ENCODE results near the gene CNTNAP2.

Gene CNTNAP2

DNA sequence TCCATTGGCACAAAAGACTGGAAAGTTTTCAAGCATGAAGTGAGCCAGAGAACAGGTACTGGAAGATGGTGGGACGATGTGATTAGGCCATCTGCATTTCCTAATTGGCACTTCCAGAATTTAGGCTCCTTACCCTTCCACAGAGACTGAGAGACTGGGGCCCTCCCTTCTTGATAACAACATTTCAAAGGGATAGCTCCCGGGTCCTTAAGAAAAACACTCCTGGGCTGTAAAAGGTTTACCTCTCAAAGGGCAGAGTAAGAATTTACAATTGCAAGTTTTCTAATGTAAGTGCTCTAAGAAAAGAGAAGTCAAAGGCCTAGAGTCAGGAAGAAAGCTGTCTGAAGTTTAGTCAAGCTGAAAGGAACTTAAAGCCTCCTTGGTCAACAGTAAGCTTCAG, 1914.4 kb downstream of the CNTNAP2 start:
- Histone ChIP-seq H3K27ac (no peak overlapping the region), H3K9me3 (ENCODE audit: low read depth, low read length) (no peaks in the 10 kb centered on the region), H3K9ac (ENCODE audit: insufficient read length) (no peak overlapping the region), H3K4me3 (no peak overlapping the region), H3K36me3 (ENCODE audit: insufficient read depth, low read length) (no peaks in the 10 kb centered on the region)
- no peak for DNase-seq (ENCODE audit: low read depth, low spot score)
- TF ChIP-seq POLR2AphosphoS5 (IDR thresholded peaks at IDR 0.05; ENCODE audit: borderline replicate concordance, low read depth, low read length), result no peak
- TF ChIP-seq EZH2 (IDR thresholded peaks at IDR 0.05), result no peak

DNA sequence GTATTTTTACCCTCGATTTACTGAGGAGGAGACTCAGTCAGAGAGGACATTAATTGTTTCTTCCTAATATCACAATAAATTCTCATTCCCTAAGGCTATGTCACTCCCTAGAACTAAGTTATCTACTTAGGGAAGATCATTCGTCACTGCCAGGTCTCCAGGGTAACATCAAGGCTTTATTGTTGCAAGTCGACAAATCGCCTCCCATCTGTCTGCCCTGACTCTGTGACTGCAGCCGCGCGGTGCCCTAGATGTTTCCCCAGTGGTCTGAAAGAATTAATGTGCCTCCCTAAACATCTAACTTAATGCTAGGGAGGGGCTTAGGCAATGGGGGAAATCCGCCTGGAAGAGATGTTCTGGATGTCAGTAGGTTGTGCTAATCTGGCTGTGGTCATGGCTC, 1915.2 kb downstream of the CNTNAP2 start:
- TF ChIP-seq POLR2AphosphoS5 (IDR thresholded peaks at IDR 0.05; ENCODE audit: borderline replicate concordance, low read depth, low read length), result no peak
- TF ChIP-seq EZH2 (IDR thresholded peaks at IDR 0.05), result no peak
- no peak for TF ChIP-seq FOXP2 (optimal IDR thresholded peaks at IDR 0.05; ENCODE audit: control extremely low read depth, extremely low read length, insufficient read depth)
- H3K27ac ChIP-seq, result no peak overlapping the region

DNA sequence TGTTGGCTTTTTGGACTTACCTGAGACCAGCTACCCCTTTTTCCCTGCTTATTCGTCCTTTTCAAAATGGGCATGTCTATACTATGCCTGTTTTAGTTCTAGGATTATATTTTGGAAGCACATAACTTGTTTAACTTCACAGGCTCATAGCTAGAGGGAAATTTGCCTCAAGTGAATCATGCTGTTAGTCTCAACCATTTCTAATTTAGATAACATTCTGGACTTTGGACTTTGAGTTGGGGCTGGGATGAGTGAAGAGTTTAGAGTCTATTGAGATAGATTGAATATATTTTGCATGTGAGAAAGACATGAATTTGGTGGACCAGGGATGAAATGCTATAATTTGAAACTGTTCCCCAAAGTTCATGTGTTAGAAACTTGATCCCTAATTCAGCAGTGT, 1919.3 kb downstream of the CNTNAP2 start:
- Histone ChIP-seq H3K36me3 (ENCODE audit: insufficient read depth, low read length) (no peaks in the 10 kb centered on the region), H3K9me3 (ENCODE audit: low read depth, low read length) (no peaks in the 10 kb centered on the region), H3K27ac (peak overlapping the region; percentile 44; the same call in 1 of the 2 replicates), H3K4me3 (0 out of 2 replicates have a peak overlapping the region, but pooled peaks have one; percentile 7), H3K9ac (ENCODE audit: insufficient read length) (no peak overlapping the region)
- TF ChIP-seq POLR2AphosphoS5 (IDR thresholded peaks at IDR 0.05; ENCODE audit: borderline replicate concordance, low read depth, low read length), result no peak
- peak; percentile 53 for DNase-seq (ENCODE audit: low read depth, low spot score)

More for the DNA sequence above, 1915.2 kb downstream of the CNTNAP2 start:
- no peak overlapping the region for H3K9ac ChIP-seq (ENCODE audit: insufficient read length)
- H3K36me3 ChIP-seq (ENCODE audit: insufficient read depth, low read length), result no peaks in the 10 kb centered on the region
- no peaks in the 10 kb centered on the region for H3K9me3 ChIP-seq (ENCODE audit: low read depth, low read length)
- no peak for DNase-seq (ENCODE audit: low read depth, low spot score)
- no peak overlapping the region for H3K4me3 ChIP-seq

DNA sequence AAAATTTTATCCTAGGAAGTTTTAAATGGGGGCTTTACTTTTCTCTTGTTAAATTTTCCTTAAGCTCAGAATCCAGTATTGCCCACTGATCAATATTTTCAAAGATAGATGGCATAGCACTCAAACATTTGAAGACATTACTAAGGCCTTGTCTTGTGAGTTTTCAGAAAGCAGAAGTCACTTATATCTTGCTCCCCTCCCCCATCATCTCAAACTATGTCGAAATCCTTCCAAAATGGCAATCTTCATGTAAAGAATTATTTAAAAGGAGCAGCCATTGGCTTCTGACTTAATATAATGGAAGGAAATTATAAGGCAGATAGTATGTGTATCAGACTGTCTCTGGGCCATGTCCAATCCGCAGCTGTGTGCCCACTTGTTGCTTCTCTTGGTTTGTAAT, 1920.4 kb downstream of the CNTNAP2 start:
- Histone ChIP-seq H3K9ac (ENCODE audit: insufficient read length) (no peak overlapping the region), H3K4me3 (no peak overlapping the region), H3K36me3 (ENCODE audit: insufficient read depth, low read length) (no peaks in the 10 kb centered on the region), H3K27ac (no peak overlapping the region), H3K9me3 (ENCODE audit: low read depth, low read length) (no peaks in the 10 kb centered on the region)
- no peak for TF ChIP-seq EZH2 (IDR thresholded peaks at IDR 0.05)
- TF ChIP-seq POLR2AphosphoS5 (IDR thresholded peaks at IDR 0.05; ENCODE audit: borderline replicate concordance, low read depth, low read length), result no peak
- TF ChIP-seq FOXP2 (optimal IDR thresholded peaks at IDR 0.05; ENCODE audit: control extremely low read depth, extremely low read length, insufficient read depth), result no peak
- DNase-seq (ENCODE audit: low read depth, low spot score), result no peak

DNA sequence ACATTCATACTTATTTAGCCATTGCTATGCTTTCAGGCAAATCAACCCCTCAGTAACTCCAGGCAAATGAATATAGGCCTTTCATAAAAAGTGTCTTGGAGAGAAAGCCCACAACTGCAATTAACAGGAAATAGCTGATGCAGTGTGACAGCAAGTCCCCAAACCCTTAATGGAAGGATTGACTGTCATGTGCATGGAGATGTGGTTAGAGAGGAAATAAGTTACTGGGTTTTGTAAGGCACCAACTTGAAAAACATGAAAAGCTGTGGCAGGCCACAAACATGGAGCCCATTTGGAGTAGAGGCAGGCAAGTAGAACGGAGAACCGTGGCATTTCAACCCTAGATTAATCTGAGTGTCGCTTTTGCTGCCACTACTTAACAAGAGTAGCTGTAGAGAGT, 1924.6 kb downstream of the CNTNAP2 start:
- Histone ChIP-seq H3K9me3 (ENCODE audit: low read depth, low read length) (no peaks in the 10 kb centered on the region), H3K27ac (no peak overlapping the region), H3K4me3 (no peak overlapping the region), H3K36me3 (ENCODE audit: insufficient read depth, low read length) (no peaks in the 10 kb centered on the region), H3K9ac (ENCODE audit: insufficient read length) (no peak overlapping the region)
- DNase-seq (ENCODE audit: low read depth, low spot score), result no peak
- TF ChIP-seq POLR2AphosphoS5 (IDR thresholded peaks at IDR 0.05; ENCODE audit: borderline replicate concordance, low read depth, low read length) (no peak), EZH2 (IDR thresholded peaks at IDR 0.05) (no peak)

DNA sequence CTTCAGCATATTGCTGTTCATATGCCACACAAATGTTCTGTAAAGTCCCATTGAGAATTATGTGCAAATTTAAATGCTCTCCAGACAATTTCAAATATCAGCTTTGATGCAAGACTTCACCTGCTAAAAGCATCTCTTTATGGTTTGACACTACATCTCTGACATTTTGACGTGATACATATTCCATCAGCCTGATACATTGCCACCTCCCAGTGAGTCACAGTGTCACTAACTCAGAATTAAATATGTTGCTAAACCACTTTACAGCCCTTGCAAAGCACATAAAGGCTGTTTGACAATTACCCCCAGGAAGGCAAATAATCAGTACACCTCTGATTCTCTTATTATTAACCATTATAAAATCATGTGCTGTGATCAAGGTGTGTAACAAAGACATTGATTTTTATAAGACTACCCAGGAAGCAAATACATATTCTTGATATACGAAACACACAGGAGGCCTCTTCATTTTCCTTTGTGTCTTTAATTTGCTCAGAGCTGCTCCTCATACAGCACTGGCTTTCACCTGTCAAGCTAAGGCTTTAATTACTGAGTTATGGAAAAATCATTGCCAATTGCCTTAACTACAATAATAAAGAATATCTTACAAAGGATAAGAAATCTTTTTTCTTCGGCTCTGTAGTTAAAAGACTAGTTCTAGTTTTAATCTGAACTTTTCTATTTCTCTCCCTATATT, 1926.5 kb downstream of the CNTNAP2 start:
- H3K36me3 ChIP-seq (ENCODE audit: insufficient read depth, low read length), result no peaks in the 10 kb centered on the region
- no peaks in the 10 kb centered on the region for H3K9me3 ChIP-seq (ENCODE audit: low read depth, low read length)
- H3K4me3 ChIP-seq, result no peak overlapping the region
- DNase-seq (ENCODE audit: low read depth, low spot score), result no peak
- no peak overlapping the region for H3K9ac ChIP-seq (ENCODE audit: insufficient read length)
- no peak overlapping the region for H3K27ac ChIP-seq
- TF ChIP-seq EZH2 (IDR thresholded peaks at IDR 0.05) (no peak), FOXP2 (optimal IDR thresholded peaks at IDR 0.05; ENCODE audit: control extremely low read depth, extremely low read length, insufficient read depth) (no peak)

DNA sequence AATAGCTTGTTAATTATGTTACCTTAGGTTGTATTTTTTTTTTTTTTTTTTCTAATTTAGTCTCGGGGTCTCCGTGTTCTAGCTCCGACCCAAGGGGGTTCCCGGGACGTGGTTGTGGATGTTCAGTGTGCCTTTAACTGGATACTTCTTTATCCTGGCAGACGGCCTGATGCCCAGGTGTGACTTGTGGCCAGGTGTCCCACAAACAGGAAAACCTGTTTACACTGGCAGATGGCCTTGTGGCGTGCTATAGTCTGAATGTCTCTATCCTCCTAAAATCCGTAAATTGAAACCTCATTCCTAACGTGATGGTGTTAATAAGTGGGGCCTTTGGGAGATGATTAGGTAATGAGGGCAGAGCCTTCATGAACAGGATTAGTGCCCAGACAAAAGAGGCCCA, 1927.6 kb downstream of the CNTNAP2 start:
- DNase-seq (ENCODE audit: low read depth, low spot score), result no peak
- H3K4me3 ChIP-seq, result no peak overlapping the region
- no peak overlapping the region for H3K9ac ChIP-seq (ENCODE audit: insufficient read length)
- TF ChIP-seq POLR2AphosphoS5 (IDR thresholded peaks at IDR 0.05; ENCODE audit: borderline replicate concordance, low read depth, low read length), result no peak
- TF ChIP-seq EZH2 (IDR thresholded peaks at IDR 0.05), result no peak
- no peak for TF ChIP-seq FOXP2 (optimal IDR thresholded peaks at IDR 0.05; ENCODE audit: control extremely low read depth, extremely low read length, insufficient read depth)
- no peak overlapping the region for H3K27ac ChIP-seq
- H3K9me3 ChIP-seq (ENCODE audit: low read depth, low read length), result no peaks in the 10 kb centered on the region
- no peaks in the 10 kb centered on the region for H3K36me3 ChIP-seq (ENCODE audit: insufficient read depth, low read length)

DNA sequence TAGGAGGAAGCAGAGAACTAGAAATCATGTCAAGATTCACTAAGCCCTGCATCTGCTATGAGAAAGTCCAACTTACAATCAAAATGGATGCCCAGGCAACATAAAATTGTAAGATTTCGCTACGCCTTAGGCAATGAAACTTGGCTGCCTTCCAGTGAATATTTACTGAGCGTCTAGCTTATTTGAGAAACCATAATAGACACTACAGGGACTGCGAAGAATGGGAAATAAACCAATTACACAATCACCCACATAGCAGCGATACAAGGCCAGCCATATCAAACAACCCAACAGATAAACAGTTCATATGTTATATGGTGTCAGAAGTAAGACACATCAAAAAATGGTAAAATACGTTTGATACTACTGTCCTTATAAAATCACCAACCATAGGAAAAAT, 1928.9 kb downstream of the CNTNAP2 start:
- Histone ChIP-seq H3K36me3 (ENCODE audit: insufficient read depth, low read length) (no peaks in the 10 kb centered on the region), H3K4me3 (no peak overlapping the region), H3K27ac (no peak overlapping the region), H3K9me3 (ENCODE audit: low read depth, low read length) (no peaks in the 10 kb centered on the region), H3K9ac (ENCODE audit: insufficient read length) (no peak overlapping the region)
- TF ChIP-seq POLR2AphosphoS5 (IDR thresholded peaks at IDR 0.05; ENCODE audit: borderline replicate concordance, low read depth, low read length), result peak; percentile 36; the same call in 1 of the 2 replicates
- TF ChIP-seq EZH2 (IDR thresholded peaks at IDR 0.05), result no peak
- peak; percentile 57 for TF ChIP-seq FOXP2 (optimal IDR thresholded peaks at IDR 0.05; ENCODE audit: control extremely low read depth, extremely low read length, insufficient read depth)
- peak; percentile 96 for DNase-seq (ENCODE audit: low read depth, low spot score)

DNA sequence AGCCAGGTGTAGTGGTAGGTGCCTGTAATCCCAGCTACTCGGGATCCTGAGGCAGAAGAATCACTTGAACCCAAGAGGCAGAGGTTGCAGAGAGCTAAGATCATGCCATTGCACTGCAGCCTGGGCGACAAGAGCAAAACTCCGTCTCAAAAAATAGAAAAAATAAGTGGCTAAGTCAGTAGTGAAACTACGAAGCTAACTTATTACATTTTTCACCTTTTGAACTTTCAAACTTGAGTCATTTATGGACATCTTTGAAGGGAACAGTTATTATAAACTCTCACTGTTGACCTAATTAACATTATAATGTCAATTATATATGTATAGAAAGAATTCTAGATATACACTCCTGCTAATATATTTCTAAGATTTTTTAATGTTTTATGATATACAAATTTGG, 1932.5 kb downstream of the CNTNAP2 start:
- Histone ChIP-seq H3K36me3 (ENCODE audit: insufficient read depth, low read length) (no peaks in the 10 kb centered on the region), H3K4me3 (no peak overlapping the region), H3K9ac (ENCODE audit: insufficient read length) (no peak overlapping the region), H3K9me3 (ENCODE audit: low read depth, low read length) (no peaks in the 10 kb centered on the region), H3K27ac (no peak overlapping the region)
- TF ChIP-seq POLR2AphosphoS5 (IDR thresholded peaks at IDR 0.05; ENCODE audit: borderline replicate concordance, low read depth, low read length), result no peak
- TF ChIP-seq EZH2 (IDR thresholded peaks at IDR 0.05), result no peak
- TF ChIP-seq FOXP2 (optimal IDR thresholded peaks at IDR 0.05; ENCODE audit: control extremely low read depth, extremely low read length, insufficient read depth), result no peak
- no peak for DNase-seq (ENCODE audit: low read depth, low spot score)
